SK-N-SH (cell line): ENCODE data around the gene SLC44A5.

Experiments used
- CHD2 ChIP-seq: fragments of 150-350 bp; IDR thresholded peaks from 2 replicates; pipeline ENCODE4 v1.6.1; 2018; ENCODE audit warnings: low read length; ENCODE audit not compliant: partially characterized antibody
- CTCF ChIP-seq: fragments of 200-600 bp; sonication (generic); IDR thresholded peaks from 2 replicates; pipeline ENCODE4 v1.6.1; 2017; ENCODE audit warnings: antibody characterized with exemption, mild to moderate bottlenecking, moderate library complexity
- FOXJ3 ChIP-seq: sonication (generic); formaldehyde crosslinking; IDR thresholded peaks from 2 replicates; pipeline ENCODE4 v1.5.1; 2020; ENCODE audit warnings: mild to moderate bottlenecking, missing genetic modification reagents
- NRF1 ChIP-seq: IDR thresholded peaks from 2 replicates; pipeline ENCODE4 v1.6.1; 2012; ENCODE audit warnings: low read depth, mild to moderate bottlenecking, low read length
- POLR2AphosphoS5 ChIP-seq: IDR thresholded peaks from 2 replicates; pipeline ENCODE4 v1.6.1; 2012; ENCODE audit warnings: low read depth, low read length
- RFX5 ChIP-seq: IDR thresholded peaks from 2 replicates; pipeline ENCODE4 v1.6.1; 2012; ENCODE audit warnings: mild to moderate bottlenecking, improper control_type of control experiment, low read length
- TF ChIP-seq, protein P1 (sequence below): IDR thresholded peaks from 2 replicates; pipeline ENCODE4 v1.6.1; 2012; ENCODE audit warnings: mild to moderate bottlenecking, low read depth, low read length, moderate library complexity

DNA sequence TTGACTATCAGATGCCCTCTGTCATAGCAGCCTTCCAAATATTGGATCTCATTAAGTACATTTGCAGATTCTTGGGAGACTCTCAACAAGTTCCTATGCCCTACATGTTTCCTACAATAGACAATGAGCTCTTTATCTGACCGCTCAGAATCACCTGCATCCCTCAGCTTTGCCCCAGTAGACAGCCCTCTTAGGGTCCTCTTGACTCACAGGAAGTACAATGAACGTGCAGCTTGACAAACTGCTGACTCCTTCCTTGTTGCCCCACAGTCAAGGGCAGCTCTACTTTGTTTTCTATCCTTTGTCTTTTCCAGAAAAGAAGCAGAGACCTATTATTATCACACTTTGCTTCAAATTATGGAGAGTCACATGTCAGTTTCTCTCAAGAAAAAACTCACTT lies 27.6 kb downstream of the SLC44A5 start:
- TF ChIP-seq CHD2, result no peak
- TF ChIP-seq CTCF, result no peak
- TF ChIP-seq, protein P1, sequence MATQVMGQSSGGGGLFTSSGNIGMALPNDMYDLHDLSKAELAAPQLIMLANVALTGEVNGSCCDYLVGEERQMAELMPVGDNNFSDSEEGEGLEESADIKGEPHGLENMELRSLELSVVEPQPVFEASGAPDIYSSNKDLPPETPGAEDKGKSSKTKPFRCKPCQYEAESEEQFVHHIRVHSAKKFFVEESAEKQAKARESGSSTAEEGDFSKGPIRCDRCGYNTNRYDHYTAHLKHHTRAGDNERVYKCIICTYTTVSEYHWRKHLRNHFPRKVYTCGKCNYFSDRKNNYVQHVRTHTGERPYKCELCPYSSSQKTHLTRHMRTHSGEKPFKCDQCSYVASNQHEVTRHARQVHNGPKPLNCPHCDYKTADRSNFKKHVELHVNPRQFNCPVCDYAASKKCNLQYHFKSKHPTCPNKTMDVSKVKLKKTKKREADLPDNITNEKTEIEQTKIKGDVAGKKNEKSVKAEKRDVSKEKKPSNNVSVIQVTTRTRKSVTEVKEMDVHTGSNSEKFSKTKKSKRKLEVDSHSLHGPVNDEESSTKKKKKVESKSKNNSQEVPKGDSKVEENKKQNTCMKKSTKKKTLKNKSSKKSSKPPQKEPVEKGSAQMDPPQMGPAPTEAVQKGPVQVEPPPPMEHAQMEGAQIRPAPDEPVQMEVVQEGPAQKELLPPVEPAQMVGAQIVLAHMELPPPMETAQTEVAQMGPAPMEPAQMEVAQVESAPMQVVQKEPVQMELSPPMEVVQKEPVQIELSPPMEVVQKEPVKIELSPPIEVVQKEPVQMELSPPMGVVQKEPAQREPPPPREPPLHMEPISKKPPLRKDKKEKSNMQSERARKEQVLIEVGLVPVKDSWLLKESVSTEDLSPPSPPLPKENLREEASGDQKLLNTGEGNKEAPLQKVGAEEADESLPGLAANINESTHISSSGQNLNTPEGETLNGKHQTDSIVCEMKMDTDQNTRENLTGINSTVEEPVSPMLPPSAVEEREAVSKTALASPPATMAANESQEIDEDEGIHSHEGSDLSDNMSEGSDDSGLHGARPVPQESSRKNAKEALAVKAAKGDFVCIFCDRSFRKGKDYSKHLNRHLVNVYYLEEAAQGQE, result no peak
- TF ChIP-seq RFX5, result no peak
- TF ChIP-seq POLR2AphosphoS5, result no peak
- no peak for TF ChIP-seq FOXJ3
- no peak for TF ChIP-seq NRF1
